HL-60 (cell line): Measurements from ENCODE around the gene AMH. TPM values are rescaled to one million over a fixed set of nuclear protein-coding genes. Genes with fewer than 3 reads are reported as not detected.
A peak's percentile ranks its signal among the peaks of the same experiment; 100 is the strongest.

Experiments
- DNase-seq, 2 experiments: peaks; one replicate each; pipeline ENCODE4 v3.0.0-alpha.2; 2010 to 2020; ENCODE audit warnings: low read depth in 1 of 2, low spot score in 1 of 2
- H3K27ac ChIP-seq: fragments of 250-450 bp; sonication (Bioruptor Pico); replicated peaks from 2 replicates; pipeline ENCODE4 v1.5.1; 2020; ENCODE audit warnings: mild to moderate bottlenecking, moderate library complexity
- H3K27me3 ChIP-seq: fragments of 250-450 bp; sonication (Bioruptor Pico); 2 replicates; pipeline ENCODE4 v1.5.1; 2021; ENCODE audit warnings: mild to moderate bottlenecking, moderate library complexity; ENCODE audit not compliant: insufficient read depth, poor library complexity, severe bottlenecking
- H3K4me3 ChIP-seq: replicated peaks from 2 replicates; pipeline ENCODE4 v1.5.1; 2011; ENCODE audit warnings: mild to moderate bottlenecking, control low read depth, low read length; ENCODE audit not compliant: insufficient read depth
- POLR2AphosphoS5 ChIP-seq: IDR thresholded peaks from 2 replicates; pipeline ENCODE4 v1.6.1; 2012; ENCODE audit warnings: low read depth
- microRNA-seq: library from miRNA; unstranded; fragments of <30 nt; microRNA quantifications from one replicate; pipeline ENCODE4, GENCODE V29; 2018
- TF ChIP-seq, protein P1 (sequence below): IDR thresholded peaks from one replicate; pipeline ENCODE4 v1.5.1; 2011; ENCODE audit warnings: low read length, control low read depth, inconsistent platforms; ENCODE audit not compliant: insufficient read depth

The AMH gene

DNA sequence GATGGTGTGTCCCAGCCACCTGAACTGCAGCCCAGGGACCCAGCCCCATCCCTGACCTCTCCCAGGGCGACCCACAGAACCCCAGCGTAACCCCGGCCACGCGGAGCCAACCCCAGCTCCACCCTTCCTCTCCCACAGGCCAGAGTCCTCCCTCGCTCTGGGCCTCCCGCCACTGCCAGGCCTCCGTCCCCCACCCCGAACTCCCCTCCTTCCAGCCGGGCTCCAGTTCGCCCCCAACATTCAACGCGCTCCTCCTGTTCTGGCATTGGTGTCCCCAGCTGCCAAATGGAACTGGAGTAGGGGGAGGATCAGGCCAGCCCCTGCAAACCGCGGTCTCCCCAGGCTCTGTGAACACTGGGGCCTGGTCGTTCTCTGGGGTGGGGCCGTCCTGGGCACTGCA, 51.4 kb downstream of the AMH start:
- H3K27me3 ChIP-seq: peaks cover 17% of the 10 kb centered on the region
- H3K4me3 ChIP-seq: no peak overlapping the region
- no peak for DNase-seq
- TF ChIP-seq POLR2AphosphoS5: peak; percentile 71; the same call in 1 of the 2 replicates
- TF ChIP-seq, protein P1, sequence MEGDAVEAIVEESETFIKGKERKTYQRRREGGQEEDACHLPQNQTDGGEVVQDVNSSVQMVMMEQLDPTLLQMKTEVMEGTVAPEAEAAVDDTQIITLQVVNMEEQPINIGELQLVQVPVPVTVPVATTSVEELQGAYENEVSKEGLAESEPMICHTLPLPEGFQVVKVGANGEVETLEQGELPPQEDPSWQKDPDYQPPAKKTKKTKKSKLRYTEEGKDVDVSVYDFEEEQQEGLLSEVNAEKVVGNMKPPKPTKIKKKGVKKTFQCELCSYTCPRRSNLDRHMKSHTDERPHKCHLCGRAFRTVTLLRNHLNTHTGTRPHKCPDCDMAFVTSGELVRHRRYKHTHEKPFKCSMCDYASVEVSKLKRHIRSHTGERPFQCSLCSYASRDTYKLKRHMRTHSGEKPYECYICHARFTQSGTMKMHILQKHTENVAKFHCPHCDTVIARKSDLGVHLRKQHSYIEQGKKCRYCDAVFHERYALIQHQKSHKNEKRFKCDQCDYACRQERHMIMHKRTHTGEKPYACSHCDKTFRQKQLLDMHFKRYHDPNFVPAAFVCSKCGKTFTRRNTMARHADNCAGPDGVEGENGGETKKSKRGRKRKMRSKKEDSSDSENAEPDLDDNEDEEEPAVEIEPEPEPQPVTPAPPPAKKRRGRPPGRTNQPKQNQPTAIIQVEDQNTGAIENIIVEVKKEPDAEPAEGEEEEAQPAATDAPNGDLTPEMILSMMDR: no peak
- no peak overlapping the region for H3K27ac ChIP-seq

Small RNAs within 50 kb of the gene (microRNA-seq; reads per million reads assigned to microRNA genes)
- gene MIR1227 (2.1 reads per million), gene MIR4321 (not detected)
